ENCODE measurements around the gene LPA. TPM values are rescaled to one million over a fixed set of nuclear protein-coding genes. Genes with fewer than 3 reads are reported as not detected.
A peak's percentile ranks its signal among the peaks of the same experiment; 100 is the strongest.
"Not testable (repeated sequence)": the region's sequence is repeated elsewhere in the genome, so short reads cannot be mapped to it uniquely, and the experiment has no call there.

Gene LPA
- total RNA-seq, 1 experiment from 2014 or later = not detected

GRCh38 chr6:160678744-160679401 lies 14.8 kb upstream of the LPA start:
- Histone ChIP-seq H3K4me3 (ENCODE audit: insufficient read depth, low read depth, low read length) (peak overlapping the region; percentile 24), H3K36me3 (replicated peaks; ENCODE audit: control insufficient read depth, insufficient read depth, low read length) (no peaks in the 10 kb centered on the region)
- DNase-seq = peak; percentile 71

GRCh38 chr6:160678230-160678629 lies 14.2 kb upstream of the LPA start:
- H3K36me3 ChIP-seq (replicated peaks; ENCODE audit: control insufficient read depth, insufficient read depth, low read length) = no peaks in the 10 kb centered on the region
- H3K27me3 ChIP-seq (ENCODE audit: control insufficient read depth, insufficient read depth, low read length) = peaks cover 10% of the 10 kb centered on the region; the same call in 1 of the 2 replicates
- no peak for DNase-seq
- H3K4me3 ChIP-seq (ENCODE audit: insufficient read depth, low read depth, low read length) = no peak overlapping the region

More at GRCh38 chr6:160678744-160679401, 14.8 kb upstream of the LPA start:
- peaks cover 10% of the 10 kb centered on the region; the same call in 1 of the 2 replicates for H3K27me3 ChIP-seq (ENCODE audit: control insufficient read depth, insufficient read depth, low read length)

- not testable (repeated sequence) for H3K36me3 ChIP-seq (replicated peaks; ENCODE audit: control insufficient read depth, insufficient read depth, low read length); H3K27me3 ChIP-seq (ENCODE audit: control insufficient read depth, insufficient read depth, low read length); H3K4me3 ChIP-seq (ENCODE audit: insufficient read depth, low read depth, low read length); DNase-seq
Observed at GRCh38 chr6:160676418-160676817, 12.3 kb upstream of the LPA start.

GRCh38 chr6:160668589-160668988 lies 4.5 kb upstream of the LPA start:
- Histone ChIP-seq H3K36me3 (replicated peaks; ENCODE audit: control insufficient read depth, insufficient read depth, low read length) (no peaks in the 10 kb centered on the region), H3K4me3 (ENCODE audit: insufficient read depth, low read depth, low read length) (no peak overlapping the region), H3K27me3 (ENCODE audit: control insufficient read depth, insufficient read depth, low read length) (peaks cover 2% of the 10 kb centered on the region; the same call in 1 of the 2 replicates)
- DNase-seq = no peak

- Histone ChIP-seq H3K4me3 (ENCODE audit: insufficient read depth, low read depth, low read length) (no peak overlapping the region), H3K27me3 (ENCODE audit: control insufficient read depth, insufficient read depth, low read length) (peaks cover 2% of the 10 kb centered on the region; the same call in 1 of the 2 replicates), H3K36me3 (replicated peaks; ENCODE audit: control insufficient read depth, insufficient read depth, low read length) (no peaks in the 10 kb centered on the region)
- DNase-seq = peak; percentile 57
Observed at GRCh38 chr6:160667639-160668481, 3.8 kb upstream of the LPA start.

- no peak for DNase-seq
- Histone ChIP-seq H3K36me3 (replicated peaks; ENCODE audit: control insufficient read depth, insufficient read depth, low read length) (no peaks in the 10 kb centered on the region), H3K4me3 (ENCODE audit: insufficient read depth, low read depth, low read length) (no peak overlapping the region), H3K27me3 (ENCODE audit: control insufficient read depth, insufficient read depth, low read length) (peaks cover 2% of the 10 kb centered on the region; the same call in 1 of the 2 replicates)
Observed at GRCh38 chr6:160662842-160663241, 1.2 kb downstream of the LPA start.

- H3K36me3 ChIP-seq (replicated peaks; ENCODE audit: control insufficient read depth, insufficient read depth, low read length) = no peaks in the 10 kb centered on the region
- H3K4me3 ChIP-seq (ENCODE audit: insufficient read depth, low read depth, low read length) = no peak overlapping the region
- DNase-seq = no peak
- H3K27me3 ChIP-seq (ENCODE audit: control insufficient read depth, insufficient read depth, low read length) = no peaks in the 10 kb centered on the region
Observed at GRCh38 chr6:160662429-160662828, 1.6 kb downstream of the LPA start.

GRCh38 chr6:160661216-160661615 lies 2.9 kb downstream of the LPA start:
- no peaks in the 10 kb centered on the region for H3K27me3 ChIP-seq (ENCODE audit: control insufficient read depth, insufficient read depth, low read length)
- H3K4me3 ChIP-seq (ENCODE audit: insufficient read depth, low read depth, low read length) = no peak overlapping the region
- DNase-seq = no peak
- H3K36me3 ChIP-seq (replicated peaks; ENCODE audit: control insufficient read depth, insufficient read depth, low read length) = no peaks in the 10 kb centered on the region

GRCh38 chr6:160659562-160659961 lies 4.5 kb downstream of the LPA start:
- no peaks in the 10 kb centered on the region for H3K27me3 ChIP-seq (ENCODE audit: control insufficient read depth, insufficient read depth, low read length)
- DNase-seq = no peak
- H3K36me3 ChIP-seq (replicated peaks; ENCODE audit: control insufficient read depth, insufficient read depth, low read length) = no peaks in the 10 kb centered on the region
- no peak overlapping the region for H3K4me3 ChIP-seq (ENCODE audit: insufficient read depth, low read depth, low read length)

- Histone ChIP-seq H3K27me3 (ENCODE audit: control insufficient read depth, insufficient read depth, low read length) (no peaks in the 10 kb centered on the region), H3K36me3 (replicated peaks; ENCODE audit: control insufficient read depth, insufficient read depth, low read length) (no peaks in the 10 kb centered on the region), H3K4me3 (ENCODE audit: insufficient read depth, low read depth, low read length) (no peak overlapping the region)
- DNase-seq = peak; percentile 2
Observed at GRCh38 chr6:160634706-160635105, 29.4 kb downstream of the LPA start.

GRCh38 chr6:160595838-160596832 lies 67.9 kb downstream of the LPA start:
- DNase-seq = no peak
- no peaks in the 10 kb centered on the region for H3K36me3 ChIP-seq (replicated peaks; ENCODE audit: control insufficient read depth, insufficient read depth, low read length)
- no peaks in the 10 kb centered on the region for H3K27me3 ChIP-seq (ENCODE audit: control insufficient read depth, insufficient read depth, low read length)
- H3K4me3 ChIP-seq (ENCODE audit: insufficient read depth, low read depth, low read length) = no peak overlapping the region

- not testable (repeated sequence) for DNase-seq; H3K4me3 ChIP-seq (ENCODE audit: insufficient read depth, low read depth, low read length); H3K36me3 ChIP-seq (replicated peaks; ENCODE audit: control insufficient read depth, insufficient read depth, low read length); H3K27me3 ChIP-seq (ENCODE audit: control insufficient read depth, insufficient read depth, low read length)
Observed at GRCh38 chr6:160595297-160595696, 68.8 kb downstream of the LPA start.

- Histone ChIP-seq H3K27me3 (ENCODE audit: control insufficient read depth, insufficient read depth, low read length) (no peaks in the 10 kb centered on the region), H3K4me3 (ENCODE audit: insufficient read depth, low read depth, low read length) (no peak overlapping the region), H3K36me3 (replicated peaks; ENCODE audit: control insufficient read depth, insufficient read depth, low read length) (no peaks in the 10 kb centered on the region)
- no peak for DNase-seq
Observed at GRCh38 chr6:160586374-160586773, 77.7 kb downstream of the LPA start.

GRCh38 chr6:160583794-160584193 lies 80.3 kb downstream of the LPA start:
- no peak for DNase-seq
- H3K27me3 ChIP-seq (ENCODE audit: control insufficient read depth, insufficient read depth, low read length) = no peaks in the 10 kb centered on the region
- no peak overlapping the region for H3K4me3 ChIP-seq (ENCODE audit: insufficient read depth, low read depth, low read length)
- H3K36me3 ChIP-seq (replicated peaks; ENCODE audit: control insufficient read depth, insufficient read depth, low read length) = no peaks in the 10 kb centered on the region
